A549 (cell line): ENCODE measurements around the gene PRDM10.

Experiments used
- CBX2 ChIP-seq: fragments of 200-600 bp; sonication (generic); IDR thresholded peaks from 2 replicates; pipeline ENCODE4 v1.6.1; 2016; ENCODE audit warnings: low read depth, mild to moderate bottlenecking, borderline replicate concordance
- MAZ ChIP-seq: fragments of 150-350 bp; IDR thresholded peaks from 2 replicates; pipeline ENCODE4 v1.6.1; 2014; ENCODE audit warnings: antibody characterized with exemption, low read depth, low read length, borderline replicate concordance
- TF ChIP-seq, protein P1 (sequence below): fragments of >200 bp; sonication (Bioruptor Twin); formaldehyde crosslinking; IDR thresholded peaks from 3 replicates; pipeline ENCODE4 v1.5.1; 2016
- TF ChIP-seq, protein P2 (sequence below): fragments of 250-450 bp; sonication (Bioruptor Pico); IDR thresholded peaks from 2 replicates; pipeline ENCODE4 v1.5.0; 2021; ENCODE audit warnings: mild to moderate bottlenecking, moderate library complexity, borderline replicate concordance
- TF ChIP-seq, protein P3 (sequence below): fragments of 150-350 bp; IDR thresholded peaks from 2 replicates; pipeline ENCODE4 v1.6.1; 2014; ENCODE audit warnings: low read depth, mild to moderate bottlenecking, low read length

DNA sequence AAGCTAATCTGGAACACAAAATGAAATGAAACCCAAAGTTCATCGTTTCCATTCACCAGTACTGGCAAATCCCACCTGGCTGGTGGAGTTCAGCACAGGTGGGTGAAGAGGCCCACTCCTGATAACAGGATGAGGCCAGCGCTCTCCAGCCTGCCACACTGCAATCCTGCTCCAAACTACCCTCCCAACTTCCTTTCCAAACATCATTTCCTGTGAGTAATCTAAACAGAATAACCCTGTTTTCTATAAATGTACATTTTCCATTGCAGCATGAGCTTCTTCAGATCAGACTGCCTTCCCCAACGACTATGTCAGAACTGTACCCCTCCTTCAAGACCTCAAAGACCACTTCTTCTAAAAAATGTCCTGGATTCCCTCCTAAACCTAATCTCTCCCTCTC lies 91.3 kb downstream of the PRDM10 start:
- TF ChIP-seq, protein P1, sequence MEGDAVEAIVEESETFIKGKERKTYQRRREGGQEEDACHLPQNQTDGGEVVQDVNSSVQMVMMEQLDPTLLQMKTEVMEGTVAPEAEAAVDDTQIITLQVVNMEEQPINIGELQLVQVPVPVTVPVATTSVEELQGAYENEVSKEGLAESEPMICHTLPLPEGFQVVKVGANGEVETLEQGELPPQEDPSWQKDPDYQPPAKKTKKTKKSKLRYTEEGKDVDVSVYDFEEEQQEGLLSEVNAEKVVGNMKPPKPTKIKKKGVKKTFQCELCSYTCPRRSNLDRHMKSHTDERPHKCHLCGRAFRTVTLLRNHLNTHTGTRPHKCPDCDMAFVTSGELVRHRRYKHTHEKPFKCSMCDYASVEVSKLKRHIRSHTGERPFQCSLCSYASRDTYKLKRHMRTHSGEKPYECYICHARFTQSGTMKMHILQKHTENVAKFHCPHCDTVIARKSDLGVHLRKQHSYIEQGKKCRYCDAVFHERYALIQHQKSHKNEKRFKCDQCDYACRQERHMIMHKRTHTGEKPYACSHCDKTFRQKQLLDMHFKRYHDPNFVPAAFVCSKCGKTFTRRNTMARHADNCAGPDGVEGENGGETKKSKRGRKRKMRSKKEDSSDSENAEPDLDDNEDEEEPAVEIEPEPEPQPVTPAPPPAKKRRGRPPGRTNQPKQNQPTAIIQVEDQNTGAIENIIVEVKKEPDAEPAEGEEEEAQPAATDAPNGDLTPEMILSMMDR, result no peak
- TF ChIP-seq, protein P2, sequence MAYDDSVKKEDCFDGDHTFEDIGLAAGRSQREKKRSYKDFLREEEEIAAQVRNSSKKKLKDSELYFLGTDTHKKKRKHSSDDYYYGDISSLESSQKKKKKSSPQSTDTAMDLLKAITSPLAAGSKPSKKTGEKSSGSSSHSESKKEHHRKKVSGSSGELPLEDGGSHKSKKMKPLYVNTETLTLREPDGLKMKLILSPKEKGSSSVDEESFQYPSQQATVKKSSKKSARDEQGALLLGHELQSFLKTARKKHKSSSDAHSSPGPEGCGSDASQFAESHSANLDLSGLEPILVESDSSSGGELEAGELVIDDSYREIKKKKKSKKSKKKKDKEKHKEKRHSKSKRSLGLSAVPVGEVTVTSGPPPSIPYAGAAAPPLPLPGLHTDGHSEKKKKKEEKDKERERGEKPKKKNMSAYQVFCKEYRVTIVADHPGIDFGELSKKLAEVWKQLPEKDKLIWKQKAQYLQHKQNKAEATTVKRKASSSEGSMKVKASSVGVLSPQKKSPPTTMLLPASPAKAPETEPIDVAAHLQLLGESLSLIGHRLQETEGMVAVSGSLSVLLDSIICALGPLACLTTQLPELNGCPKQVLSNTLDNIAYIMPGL (CRISPR knock-in tag), result no peak
- TF ChIP-seq CBX2 (no peak), MAZ (no peak)
- TF ChIP-seq, protein P3, sequence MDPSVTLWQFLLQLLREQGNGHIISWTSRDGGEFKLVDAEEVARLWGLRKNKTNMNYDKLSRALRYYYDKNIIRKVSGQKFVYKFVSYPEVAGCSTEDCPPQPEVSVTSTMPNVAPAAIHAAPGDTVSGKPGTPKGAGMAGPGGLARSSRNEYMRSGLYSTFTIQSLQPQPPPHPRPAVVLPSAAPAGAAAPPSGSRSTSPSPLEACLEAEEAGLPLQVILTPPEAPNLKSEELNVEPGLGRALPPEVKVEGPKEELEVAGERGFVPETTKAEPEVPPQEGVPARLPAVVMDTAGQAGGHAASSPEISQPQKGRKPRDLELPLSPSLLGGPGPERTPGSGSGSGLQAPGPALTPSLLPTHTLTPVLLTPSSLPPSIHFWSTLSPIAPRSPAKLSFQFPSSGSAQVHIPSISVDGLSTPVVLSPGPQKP, result no peak
